IMR-90 (cell line): Measurements from ENCODE around the gene PALM2AKAP2. TPM values are rescaled to one million over a fixed set of nuclear protein-coding genes. Genes with fewer than 3 reads are reported as not detected.
A peak's percentile ranks its signal among the peaks of the same experiment; 100 is the strongest.

Source experiments
- ATAC-seq: fragments of 200-7000 bp; cut with Tn5 transposase; 2 replicates; pipeline ENCODE4 v1.9.1; 2020; ENCODE audit warnings: low read depth, mild to moderate bottlenecking, moderate library complexity
- BruUV-seq: library from RNA; stranded (reverse); fragments of 400-500 nt; replicated peaks from 2 replicates; lab custom pipeline; 2021; lab: Mats Ljungman, UMichigan
- CTCF ChIA-PET: fragments of 300-600 bp; formaldehyde crosslinking; extraction: SDS; loops from one replicate; lab custom pipeline; 2021; ENCODE audit warnings: antibody characterized with exemption; lab: Yijun Ruan, JAX
- POLR2A ChIA-PET: fragments of 300-600 bp; sonication (Branson Sonifier 250); formaldehyde crosslinking; loops from one replicate; lab custom pipeline; 2022; ENCODE audit warnings: antibody characterized with exemption; ENCODE audit not compliant: unreplicated experiment; lab: Charles Lee
- DNase-seq: peaks from one replicate; pipeline ENCODE4 v3.0.0; 2013
- H2AFZ ChIP-seq: replicated peaks from 2 replicates; pipeline ENCODE3; 2013; ENCODE audit warnings: low read length, mild to moderate bottlenecking; ENCODE audit not compliant: poor library complexity
- H2AK5ac ChIP-seq: 2 replicates; pipeline ENCODE4 v1.6.1; 2013; ENCODE audit warnings: low read depth, low read length, inconsistent platforms
- H2AK9ac ChIP-seq: replicated peaks from 2 replicates; pipeline ENCODE3; 2013; ENCODE audit warnings: mild to moderate bottlenecking, low read depth, low read length, moderate library complexity; ENCODE audit not compliant: poor library complexity
- H2BK120ac ChIP-seq: 2 replicates; pipeline ENCODE4 v1.6.1; 2013; ENCODE audit warnings: low read depth, low read length, inconsistent platforms
- H2BK15ac ChIP-seq: 3 replicates; pipeline ENCODE4 v1.6.1; 2013; ENCODE audit warnings: low read depth, low read length, inconsistent platforms
- H2BK20ac ChIP-seq: 2 replicates; pipeline ENCODE4 v1.6.1; 2013; ENCODE audit warnings: low read depth, mild to moderate bottlenecking, inconsistent platforms, low read length, moderate library complexity
- H2BK5ac ChIP-seq: 2 replicates; pipeline ENCODE4 v1.6.1; 2013; ENCODE audit warnings: mild to moderate bottlenecking, low read depth, low read length, inconsistent platforms; ENCODE audit not compliant: poor library complexity, severe bottlenecking
- H3K14ac ChIP-seq: replicated peaks from 2 replicates; pipeline ENCODE4 v1.6.1; 2013; ENCODE audit warnings: low read depth, low read length, inconsistent platforms
- H3K18ac ChIP-seq: 2 replicates; pipeline ENCODE4 v1.6.1; 2013; ENCODE audit warnings: low read depth, low read length, control low read depth
- H3K23ac ChIP-seq: 2 replicates; pipeline ENCODE4 v1.6.1; 2013; ENCODE audit warnings: low read depth, low read length, inconsistent platforms
- H3K27ac ChIP-seq: 2 replicates; pipeline ENCODE4 v1.5.1; 2013; ENCODE audit warnings: mild to moderate bottlenecking, control low read depth, low read length; ENCODE audit not compliant: insufficient read depth
- H3K27me3 ChIP-seq: 2 replicates; pipeline ENCODE4 v1.6.1; 2013; ENCODE audit warnings: low read length; ENCODE audit not compliant: control insufficient read depth, insufficient read depth
- H3K36me3 ChIP-seq: 2 replicates; pipeline ENCODE4 v1.6.1; 2013; ENCODE audit warnings: low read length, mixed read lengths; ENCODE audit not compliant: control insufficient read depth, insufficient read depth
- H3K4ac ChIP-seq: 2 replicates; pipeline ENCODE4 v1.6.1; 2013; ENCODE audit warnings: low read depth, low read length, inconsistent platforms
- H3K4me1 ChIP-seq: 2 replicates; pipeline ENCODE4 v1.6.1; 2013; ENCODE audit warnings: low read length, mixed read lengths; ENCODE audit not compliant: control insufficient read depth, insufficient read depth
- H3K4me2 ChIP-seq: 2 replicates; pipeline ENCODE4 v1.6.1; 2013; ENCODE audit warnings: low read depth, mild to moderate bottlenecking, control low read depth, low read length, moderate library complexity
- H3K4me3 ChIP-seq: 2 replicates; pipeline ENCODE4 v1.5.1; 2013; ENCODE audit warnings: low read depth, mild to moderate bottlenecking, control low read depth, low read length, moderate library complexity; ENCODE audit not compliant: insufficient read depth
- H3K56ac ChIP-seq: 2 replicates; pipeline ENCODE4 v1.6.1; 2013; ENCODE audit warnings: low read length, inconsistent platforms; ENCODE audit not compliant: insufficient read depth; ENCODE audit errors: extremely low read depth
- H3K79me1 ChIP-seq, 2 experiments: 2 replicates each; pipeline ENCODE4 v1.6.1; 2013; ENCODE audit warnings: low read length in 2 of 2, inconsistent platforms in 1 of 2, low read depth in 1 of 2
- H3K9ac ChIP-seq: 2 replicates; pipeline ENCODE4 v1.6.1; 2013; ENCODE audit warnings: low read depth, low read length, control low read depth
- H3K9me1 ChIP-seq: 2 replicates; pipeline ENCODE4 v1.6.1; 2013; ENCODE audit warnings: low read length, inconsistent platforms; ENCODE audit not compliant: insufficient read depth
- H3K9me3 ChIP-seq: 2 replicates; pipeline ENCODE4 v1.6.1; 2013; ENCODE audit warnings: low read length; ENCODE audit not compliant: control insufficient read depth, insufficient read depth
- H4K20me1 ChIP-seq: 2 replicates; pipeline ENCODE4 v1.6.1; 2013; ENCODE audit warnings: low read length, inconsistent platforms; ENCODE audit not compliant: insufficient read depth
- H4K5ac ChIP-seq: 2 replicates; pipeline ENCODE4 v1.6.1; 2013; ENCODE audit warnings: mild to moderate bottlenecking, low read depth, low read length, control low read depth
- H4K8ac ChIP-seq, 2 experiments: 2 replicates each; pipeline ENCODE4 v1.6.1; 2013; ENCODE audit warnings: low read depth in 2 of 2, low read length in 2 of 2, control low read depth in 1 of 2, inconsistent platforms in 1 of 2
- H4K91ac ChIP-seq: 2 replicates; pipeline ENCODE4 v1.6.1; 2013; ENCODE audit warnings: low read depth, low read length, inconsistent platforms; ENCODE audit not compliant: insufficient read depth
- BHLHE40 ChIP-seq: fragments of 150-350 bp; IDR thresholded peaks from 2 replicates; pipeline ENCODE4 v1.6.1; 2016; ENCODE audit warnings: mild to moderate bottlenecking, low read depth, low read length
- CEBPB ChIP-seq: IDR thresholded peaks from 2 replicates; pipeline ENCODE4 v1.6.1; 2012; ENCODE audit warnings: low read depth, low read length, improper control_type of control experiment
- FOS ChIP-seq: fragments of 150-350 bp; IDR thresholded peaks from 2 replicates; pipeline ENCODE4 v1.6.1; 2016; ENCODE audit warnings: low read depth, low read length
- MAZ ChIP-seq: IDR thresholded peaks from 2 replicates; pipeline ENCODE4 v1.6.1; 2012; ENCODE audit warnings: low read depth, mild to moderate bottlenecking, low read length, improper control_type of control experiment, moderate library complexity, borderline replicate concordance
- MXI1 ChIP-seq: IDR thresholded peaks from 2 replicates; pipeline ENCODE4 v1.6.1; 2012; ENCODE audit warnings: low read depth, mild to moderate bottlenecking, low read length, moderate library complexity, borderline replicate concordance
- NFE2L2 ChIP-seq: fragments of 150-350 bp; IDR thresholded peaks from 2 replicates; pipeline ENCODE4 v1.6.1; 2016; ENCODE audit warnings: low read depth, mild to moderate bottlenecking, low read length
- POLR2A ChIP-seq: IDR thresholded peaks from 2 replicates; pipeline ENCODE4 v1.6.1; 2012; ENCODE audit warnings: mild to moderate bottlenecking, low read depth, low read length
- WGBS, 2 experiments: methylation state at CpG; one replicate each; pipeline versions ENCODE4 v1.1.5 to v1.1.7; 2013; ENCODE audit warnings: missing lambda C conversion rate in 2 of 2; ENCODE audit not compliant: insufficient read length in 1 of 2; ENCODE audit errors: extremely low coverage in 2 of 2; 5-methylcytosine and 5-hydroxymethylcytosine counted together
- dilution Hi-C: fragments of 300-500 bp; cut with HindIII; formaldehyde crosslinking; loops from one replicate; pipeline ENCODE4 v1.14.3; 2018; ENCODE audit warnings: low sequenced_read_pairs; ENCODE audit not compliant: unreplicated experiment
- in situ Hi-C: fragments of 300-500 bp; cut with MboI; formaldehyde crosslinking; loops from 3 replicates; pipeline ENCODE4 v1.14.3; 2019; ENCODE audit warnings: low sequenced_read_pairs, inconsistent platforms, mixed read lengths
- intact Hi-C: fragments of 100-400 bp; cut with micrococcal nuclease; formaldehyde crosslinking; loops from 2 replicates; pipeline ENCODE4 v1.10.0; 2022
- polyA plus RNA-seq, 3 experiments: library from polyadenylated mRNA; depleted of rRNA; stranded (reverse); fragments of >200 nt; gene quantifications; 2 replicates each; pipeline ENCODE4 v1.2.3, GENCODE V29; 2012; ENCODE audit warnings: low replicate concordance in 1 of 3
- total RNA-seq: library from RNA; depleted of rRNA; stranded (reverse); fragments of >200 nt; gene quantifications from 2 replicates; pipeline ENCODE4 v1.2.3, GENCODE V29; 2012

PALM2AKAP2 gene
- total and polyA plus RNA-seq, 2 of the 4 experiments (the other 2 are of a cell fraction), result 3.2 to 14.2 TPM

DNA sequence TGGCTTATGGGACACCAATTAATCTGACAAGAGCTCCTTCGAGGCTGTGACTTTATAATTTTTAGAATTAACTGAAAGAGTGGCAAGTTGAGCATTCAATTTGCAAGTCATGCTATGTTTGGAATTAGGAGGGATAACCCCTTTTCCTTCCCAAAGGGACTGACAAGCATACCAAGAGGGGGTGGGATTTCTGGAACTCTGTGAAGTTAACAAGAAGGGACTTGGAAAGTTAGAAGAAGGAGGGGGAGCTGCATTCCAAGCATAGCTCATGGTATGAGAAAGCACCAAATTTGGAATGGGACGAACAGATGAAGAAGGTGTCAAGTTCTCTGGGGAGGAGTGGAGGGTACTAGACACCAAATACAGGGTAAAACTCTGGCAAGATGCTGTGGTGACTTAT lies 8.9 kb upstream of the PALM2AKAP2 start:
- H3K14ac ChIP-seq, result peak overlapping the region; percentile 98
- H3K4me1 ChIP-seq, result peaks cover 32% of the 10 kb centered on the region
- dilution Hi-C loops, result no loop called here
- H2AK5ac ChIP-seq, result peak overlapping the region; percentile 79; the same call in 1 of the 2 replicates
- no peaks in the 10 kb centered on the region for H3K9me3 ChIP-seq
- peaks cover 0 to 12% of the 10 kb centered on the region in 2 experiments; a peak in 2 of 4 replicates for H3K79me1 ChIP-seq
- H3K4me2 ChIP-seq, result peak overlapping the region; percentile 32; the same call in 1 of the 2 replicates
- no peaks in the 10 kb centered on the region for H3K27me3 ChIP-seq
- H3K9me1 ChIP-seq, result peaks cover 40% of the 10 kb centered on the region
- 0% methylated on average over 1 of the region's 2 CpGs; no CpG with 5 or more reads in 1 of the 2 experiments for WGBS, 2 experiments
- H3K27ac ChIP-seq, result no peak overlapping the region
- H2BK15ac ChIP-seq, result peak overlapping the region; percentile 90; the same call in 2 of the 3 replicates
- peak overlapping the region; percentile 95; the same call in 1 of the 2 replicates for H3K23ac ChIP-seq
- intact Hi-C loops, result no loop called here
- H2AK9ac ChIP-seq, result no peak overlapping the region
- in situ Hi-C loops, result no loop called here
- peak overlapping the region; percentile 98 for H4K91ac ChIP-seq
- H3K4ac ChIP-seq, result peak overlapping the region; percentile 94
- peak overlapping the region; percentile 55; the same call in 1 of the 2 replicates for H4K5ac ChIP-seq
- peak overlapping the region; percentile 99 for H2BK120ac ChIP-seq
- H3K36me3 ChIP-seq, result no peaks in the 10 kb centered on the region
- H4K20me1 ChIP-seq, result no peaks in the 10 kb centered on the region
- H2BK20ac ChIP-seq, result peak overlapping the region; percentile 99
- peak overlapping the region; percentile 45 to 92 for H4K8ac ChIP-seq
- peak overlapping the region; percentile 39 for H3K18ac ChIP-seq
- H2AFZ ChIP-seq, result no peak overlapping the region
- no TSS peak for BruUV-seq
- ChIA-PET CTCF (interaction anchor here (0.6 to 0.9 kb wide), 3 partner anchors 12 to 31 kb away, joined by 3 read pairs; no protein-coding TSS in a partner anchor), POLR2A (no interaction called here)
- ATAC-seq (peak; percentile 56), DNase-seq (peak; percentile 78)
- H3K9ac ChIP-seq, result no peak overlapping the region; the same call in 1 of the 2 replicates
- no peak overlapping the region for H3K4me3 ChIP-seq
- peak overlapping the region; percentile 81; the same call in 1 of the 2 replicates for H3K56ac ChIP-seq
- H2BK5ac ChIP-seq, result peak overlapping the region; percentile 75
- no peak for TF ChIP-seq MAZ
- TF ChIP-seq CEBPB, result no peak
- TF ChIP-seq NFE2L2, result peak; percentile 78
- TF ChIP-seq BHLHE40, result no peak
- TF ChIP-seq MXI1, result no peak
- TF ChIP-seq FOS, result no peak
- TF ChIP-seq POLR2A, result no peak
